Tibial nerve (tissue), 4 donors: ENCODE measurements around the gene TECPR2.

Experiments
- EP300 ChIP-seq, 2 donors: sonication (generic); formaldehyde crosslinking; IDR thresholded peaks; one replicate each; pipeline ENCODE4 v1.6.1; 2017; ENCODE audit warnings: antibody characterized with exemption in 2 of 2, mild to moderate bottlenecking in 1 of 2
- POLR2A ChIP-seq, 2 donors: fragments of 450-650 bp; IDR thresholded peaks; one replicate each; pipeline ENCODE4 v1.6.1; 2017; ENCODE audit warnings: antibody characterized with exemption in 2 of 2, mild to moderate bottlenecking in 2 of 2, moderate library complexity in 2 of 2
- TF ChIP-seq, protein P1 (sequence below), 5 experiments: fragments of 200-600 bp in 3 of 5; fragments of 450-650 bp in 2 of 5; sonication (generic) in 3 of 5; IDR thresholded peaks; one replicate each; pipeline ENCODE4 v1.5.1; 2016 to 2019; ENCODE audit warnings: antibody characterized with exemption in 5 of 5, mild to moderate bottlenecking in 3 of 5, moderate library complexity in 2 of 5

DNA sequence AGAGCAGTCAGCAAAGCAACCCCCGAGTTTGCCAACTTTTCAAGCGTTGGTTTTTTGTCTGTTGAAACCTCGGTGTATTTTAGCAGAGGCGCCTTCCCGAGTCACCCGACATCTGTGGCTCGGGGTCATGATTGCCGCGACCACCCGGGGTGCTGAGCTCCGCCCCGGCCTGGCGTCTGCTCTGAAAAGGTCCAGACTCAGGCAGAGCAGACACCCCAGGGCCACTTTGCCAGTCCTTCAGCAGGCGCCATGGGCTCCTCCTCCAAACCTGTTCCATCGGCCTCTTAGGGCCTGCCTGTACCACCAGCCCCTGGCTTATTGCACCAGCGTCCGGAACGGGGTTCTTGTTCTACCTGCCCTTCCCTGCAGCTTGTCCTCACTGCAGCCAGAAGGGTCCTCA, 127.7 kb downstream of the TECPR2 start:
- TF ChIP-seq, protein P1, sequence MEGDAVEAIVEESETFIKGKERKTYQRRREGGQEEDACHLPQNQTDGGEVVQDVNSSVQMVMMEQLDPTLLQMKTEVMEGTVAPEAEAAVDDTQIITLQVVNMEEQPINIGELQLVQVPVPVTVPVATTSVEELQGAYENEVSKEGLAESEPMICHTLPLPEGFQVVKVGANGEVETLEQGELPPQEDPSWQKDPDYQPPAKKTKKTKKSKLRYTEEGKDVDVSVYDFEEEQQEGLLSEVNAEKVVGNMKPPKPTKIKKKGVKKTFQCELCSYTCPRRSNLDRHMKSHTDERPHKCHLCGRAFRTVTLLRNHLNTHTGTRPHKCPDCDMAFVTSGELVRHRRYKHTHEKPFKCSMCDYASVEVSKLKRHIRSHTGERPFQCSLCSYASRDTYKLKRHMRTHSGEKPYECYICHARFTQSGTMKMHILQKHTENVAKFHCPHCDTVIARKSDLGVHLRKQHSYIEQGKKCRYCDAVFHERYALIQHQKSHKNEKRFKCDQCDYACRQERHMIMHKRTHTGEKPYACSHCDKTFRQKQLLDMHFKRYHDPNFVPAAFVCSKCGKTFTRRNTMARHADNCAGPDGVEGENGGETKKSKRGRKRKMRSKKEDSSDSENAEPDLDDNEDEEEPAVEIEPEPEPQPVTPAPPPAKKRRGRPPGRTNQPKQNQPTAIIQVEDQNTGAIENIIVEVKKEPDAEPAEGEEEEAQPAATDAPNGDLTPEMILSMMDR (IDR thresholded peaks at IDR 0.05) = no peak
- TF ChIP-seq POLR2A (IDR thresholded peaks at IDR 0.05) (no peak), EP300 (IDR thresholded peaks at IDR 0.05) (no peak)
